ENCODE measurements around the gene ASMTL.

Gene ASMTL

DNA sequence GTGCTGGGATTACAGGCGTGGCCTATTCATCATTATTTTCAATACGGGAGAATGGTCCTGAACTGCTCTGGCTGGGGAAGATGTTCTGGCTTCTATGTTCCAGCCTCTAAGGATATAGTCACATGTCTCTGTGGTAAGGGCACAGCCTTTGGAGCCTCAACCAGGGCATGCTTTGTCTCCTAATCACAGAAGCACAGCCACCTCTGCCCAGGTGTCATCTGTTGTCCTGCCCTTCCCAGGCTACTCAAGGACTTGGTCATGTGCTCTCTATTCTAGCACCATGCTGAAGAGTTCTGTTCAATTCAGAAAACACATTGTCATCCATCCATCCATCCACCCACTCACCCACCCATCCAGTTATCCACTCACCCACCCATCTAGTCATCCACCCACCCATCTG lies 29.5 kb downstream of the ASMTL start:
- no peak for TF ChIP-seq CTCF (IDR thresholded peaks at IDR 0.05; ENCODE audit: insufficient read depth, low read depth, low read length, missing control alignments)
- no peak overlapping the region for H3K4me3 ChIP-seq (ENCODE audit: low read depth, low read length)
- DNase-seq (ENCODE audit: low read depth): no peak

GRCh38 chrX:1422135-1422465 lies 30.6 kb downstream of the ASMTL start:
- no peak overlapping the region for H3K4me3 ChIP-seq (ENCODE audit: low read depth, low read length)
- no peak for DNase-seq (ENCODE audit: low read depth)
- no peak for TF ChIP-seq CTCF (IDR thresholded peaks at IDR 0.05; ENCODE audit: insufficient read depth, low read depth, low read length, missing control alignments)

DNA sequence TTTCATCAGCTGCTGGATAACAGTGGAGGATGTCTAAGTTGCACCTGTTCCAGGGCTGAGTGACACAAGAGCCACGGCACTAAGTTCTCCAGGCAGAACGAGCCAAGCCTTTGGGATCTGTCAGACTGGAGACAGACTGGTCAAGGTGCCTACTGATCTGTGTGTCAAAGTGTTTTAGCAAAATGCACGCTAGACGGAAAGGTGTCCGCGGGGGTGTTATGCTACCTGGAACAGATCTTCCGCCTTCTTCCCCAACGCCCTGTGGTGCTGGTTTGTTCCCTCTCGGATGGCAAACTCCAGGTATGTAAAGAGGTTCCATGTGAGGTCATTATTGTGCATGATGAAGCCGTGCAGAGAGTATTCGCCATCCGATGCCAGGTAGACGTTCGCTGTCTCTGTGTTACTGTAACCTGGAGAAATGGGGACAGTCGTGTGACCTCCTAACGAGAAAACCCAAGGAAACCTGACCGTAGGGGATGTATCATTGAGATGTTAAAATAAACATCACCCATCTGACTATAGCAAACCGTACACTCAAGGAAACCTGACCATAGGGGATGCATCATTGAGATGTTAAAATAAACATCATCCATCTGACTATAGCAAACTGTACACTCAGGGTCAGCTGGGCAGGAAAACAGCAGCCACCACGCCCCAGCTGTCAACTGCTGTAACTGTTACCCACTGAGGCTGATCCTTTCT lies 31.1 kb downstream of the ASMTL start:
- DNase-seq (ENCODE audit: low read depth): no peak
- no peak for TF ChIP-seq CTCF (IDR thresholded peaks at IDR 0.05; ENCODE audit: insufficient read depth, low read depth, low read length, missing control alignments)
- no peak overlapping the region for H3K4me3 ChIP-seq (ENCODE audit: low read depth, low read length)

DNA sequence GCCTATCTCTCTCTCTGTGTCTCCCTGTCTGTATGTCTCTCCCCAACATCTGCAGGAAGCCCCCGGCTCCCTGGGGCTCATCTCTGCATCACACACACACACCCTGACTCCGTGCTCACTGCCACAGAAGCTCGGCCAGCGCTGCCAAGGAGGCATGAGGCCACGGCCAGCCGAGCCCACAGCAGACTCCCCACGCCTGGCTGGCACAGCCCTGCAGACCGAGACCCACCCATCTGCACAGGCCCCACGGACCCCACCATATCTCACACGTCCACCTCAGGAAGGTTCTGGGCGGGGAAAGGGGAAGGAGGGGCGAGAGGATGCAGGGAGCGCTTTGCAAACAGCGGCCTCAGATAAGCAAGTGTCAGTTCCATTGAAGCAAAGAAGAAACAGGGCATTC lies 32.3 kb downstream of the ASMTL start:
- no peak for TF ChIP-seq CTCF (IDR thresholded peaks at IDR 0.05; ENCODE audit: insufficient read depth, low read depth, low read length, missing control alignments)
- no peak for DNase-seq (ENCODE audit: low read depth)
- no peak overlapping the region for H3K4me3 ChIP-seq (ENCODE audit: low read depth, low read length)

- TF ChIP-seq CTCF (IDR thresholded peaks at IDR 0.05; ENCODE audit: insufficient read depth, low read depth, low read length, missing control alignments): no peak
- DNase-seq (ENCODE audit: low read depth): no peak
- H3K4me3 ChIP-seq (ENCODE audit: low read depth, low read length): no peak overlapping the region
Measured at GRCh38 chrX:1419545-1420355, 33.0 kb downstream of the ASMTL start.

- DNase-seq (ENCODE audit: low read depth): no peak
- no peak overlapping the region for H3K4me3 ChIP-seq (ENCODE audit: low read depth, low read length)
- no peak for TF ChIP-seq CTCF (IDR thresholded peaks at IDR 0.05; ENCODE audit: insufficient read depth, low read depth, low read length, missing control alignments)
Measured at GRCh38 chrX:1418901-1419544, 33.7 kb downstream of the ASMTL start.
